Measurements from ENCODE around the gene ARID5B.

The ARID5B gene

GRCh38 chr10:61903221-61903927, 1.9 kb downstream of the ARID5B start:
- peak in 1 of 2 donors; percentile 46 for DNase-seq (ENCODE audit: extremely low read depth in 1 of 2, low read depth in 1 of 2)

- no peak for DNase-seq (ENCODE audit: extremely low read depth in 1 of 2, low read depth in 1 of 2)
Measured at GRCh38 chr10:61903928-61904344, 2.4 kb downstream of the ARID5B start.

GRCh38 chr10:61904733-61905725, 3.5 kb downstream of the ARID5B start:
- DNase-seq (ENCODE audit: extremely low read depth in 1 of 2, low read depth in 1 of 2), result no peak

GRCh38 chr10:61905837-61906561, 4.5 kb downstream of the ARID5B start:
- no peak for DNase-seq (ENCODE audit: extremely low read depth in 1 of 2, low read depth in 1 of 2)

- DNase-seq (ENCODE audit: extremely low read depth in 1 of 2, low read depth in 1 of 2), result no peak
Measured at GRCh38 chr10:61906562-61906901, 5.0 kb downstream of the ARID5B start.

- DNase-seq (ENCODE audit: extremely low read depth in 1 of 2, low read depth in 1 of 2), result no peak
Measured at GRCh38 chr10:61907011-61907410, 5.5 kb downstream of the ARID5B start.

GRCh38 chr10:61907587-61907986, 6.1 kb downstream of the ARID5B start:
- DNase-seq (ENCODE audit: extremely low read depth in 1 of 2, low read depth in 1 of 2), result no peak

GRCh38 chr10:61910226-61910805, 8.8 kb downstream of the ARID5B start:
- DNase-seq (ENCODE audit: extremely low read depth in 1 of 2, low read depth in 1 of 2), result no peak

GRCh38 chr10:61910894-61911293, 9.4 kb downstream of the ARID5B start:
- no peak for DNase-seq (ENCODE audit: extremely low read depth in 1 of 2, low read depth in 1 of 2)

GRCh38 chr10:61911425-61911824, 9.9 kb downstream of the ARID5B start:
- no peak for DNase-seq (ENCODE audit: extremely low read depth in 1 of 2, low read depth in 1 of 2)

GRCh38 chr10:61912981-61913380, 11.5 kb downstream of the ARID5B start:
- DNase-seq (ENCODE audit: extremely low read depth in 1 of 2, low read depth in 1 of 2), result no peak

GRCh38 chr10:61918140-61918539, 16.6 kb downstream of the ARID5B start:
- no peak for DNase-seq (ENCODE audit: extremely low read depth in 1 of 2, low read depth in 1 of 2)

- no peak for DNase-seq (ENCODE audit: extremely low read depth in 1 of 2, low read depth in 1 of 2)
Measured at GRCh38 chr10:61918989-61919388, 17.5 kb downstream of the ARID5B start.

GRCh38 chr10:61919646-61920215, 18.2 kb downstream of the ARID5B start:
- no peak for DNase-seq (ENCODE audit: extremely low read depth in 1 of 2, low read depth in 1 of 2)

- no peak for DNase-seq (ENCODE audit: extremely low read depth in 1 of 2, low read depth in 1 of 2)
Measured at GRCh38 chr10:61921143-61921542, 19.6 kb downstream of the ARID5B start.

- no peak for DNase-seq (ENCODE audit: extremely low read depth in 1 of 2, low read depth in 1 of 2)
Measured at GRCh38 chr10:61923210-61923949, 21.9 kb downstream of the ARID5B start.

- no peak for DNase-seq (ENCODE audit: extremely low read depth in 1 of 2, low read depth in 1 of 2)
Measured at GRCh38 chr10:61923950-61924274, 22.4 kb downstream of the ARID5B start.

GRCh38 chr10:61929555-61929954, 28.1 kb downstream of the ARID5B start:
- DNase-seq (ENCODE audit: extremely low read depth in 1 of 2, low read depth in 1 of 2), result no peak

GRCh38 chr10:61931620-61932332, 30.3 kb downstream of the ARID5B start:
- DNase-seq (ENCODE audit: extremely low read depth in 1 of 2, low read depth in 1 of 2), result no peak
